Measurements from ENCODE around the gene PPM1L.

DNA sequence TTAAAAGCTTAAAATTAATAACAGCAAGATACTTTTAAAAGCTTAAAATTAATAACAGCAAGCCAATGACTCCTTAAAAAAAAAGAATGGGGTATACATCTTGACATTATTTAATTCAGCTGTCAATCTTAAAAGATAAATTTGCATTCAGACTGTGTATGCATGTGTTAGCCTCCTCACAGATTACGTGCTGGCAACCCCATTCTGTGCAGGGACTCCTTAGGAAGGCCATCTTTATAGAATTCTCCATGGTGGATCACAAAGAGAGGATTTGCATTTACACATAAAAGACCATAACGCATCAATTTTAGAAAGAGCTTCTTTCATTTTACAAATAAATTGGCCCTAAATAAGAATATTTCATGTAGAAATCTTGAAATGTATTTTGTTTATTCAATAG, 261.9 kb downstream of the PPM1L start:
- TF ChIP-seq, protein P1, sequence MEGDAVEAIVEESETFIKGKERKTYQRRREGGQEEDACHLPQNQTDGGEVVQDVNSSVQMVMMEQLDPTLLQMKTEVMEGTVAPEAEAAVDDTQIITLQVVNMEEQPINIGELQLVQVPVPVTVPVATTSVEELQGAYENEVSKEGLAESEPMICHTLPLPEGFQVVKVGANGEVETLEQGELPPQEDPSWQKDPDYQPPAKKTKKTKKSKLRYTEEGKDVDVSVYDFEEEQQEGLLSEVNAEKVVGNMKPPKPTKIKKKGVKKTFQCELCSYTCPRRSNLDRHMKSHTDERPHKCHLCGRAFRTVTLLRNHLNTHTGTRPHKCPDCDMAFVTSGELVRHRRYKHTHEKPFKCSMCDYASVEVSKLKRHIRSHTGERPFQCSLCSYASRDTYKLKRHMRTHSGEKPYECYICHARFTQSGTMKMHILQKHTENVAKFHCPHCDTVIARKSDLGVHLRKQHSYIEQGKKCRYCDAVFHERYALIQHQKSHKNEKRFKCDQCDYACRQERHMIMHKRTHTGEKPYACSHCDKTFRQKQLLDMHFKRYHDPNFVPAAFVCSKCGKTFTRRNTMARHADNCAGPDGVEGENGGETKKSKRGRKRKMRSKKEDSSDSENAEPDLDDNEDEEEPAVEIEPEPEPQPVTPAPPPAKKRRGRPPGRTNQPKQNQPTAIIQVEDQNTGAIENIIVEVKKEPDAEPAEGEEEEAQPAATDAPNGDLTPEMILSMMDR (conservative IDR thresholded peaks at IDR 0.05 in 1 of 2, IDR thresholded peaks at IDR 0.05 in 1 of 2; ENCODE audit: low read depth in 1 of 2, low read length in 2 of 2), result no peak
- TF ChIP-seq EZH2 (IDR thresholded peaks at IDR 0.05; ENCODE audit: low read length, missing control alignments), result no peak
